A375 (cell line): ENCODE data around the gene CHRNB4. TPM values are rescaled to one million over a fixed set of nuclear protein-coding genes. Genes with fewer than 3 reads are reported as not detected.

Experiments
- small RNA-seq: library from RNA; depleted of rRNA; stranded (forward); fragments of <200 nt; gene quantifications from one replicate; pipeline ENCODE3, GENCODE V24; 2014
- total RNA-seq: library from RNA; depleted of rRNA; stranded (reverse); fragments of >200 nt; shearing (Covaris generic); gene quantifications from 2 replicates; pipeline ENCODE4 v1.2.3, GENCODE V29; 2014; rRNA removed

CHRNB4 gene
- not detected in 2 replicates for total RNA-seq

GRCh38 chr15:78641102-78641748 is at the start of gene CHRNB4:
Gene CHRNB4 (minus strand): TSS chr15:78641210. CDS start chr15:78641133, 77 bp downstream.

DNA sequence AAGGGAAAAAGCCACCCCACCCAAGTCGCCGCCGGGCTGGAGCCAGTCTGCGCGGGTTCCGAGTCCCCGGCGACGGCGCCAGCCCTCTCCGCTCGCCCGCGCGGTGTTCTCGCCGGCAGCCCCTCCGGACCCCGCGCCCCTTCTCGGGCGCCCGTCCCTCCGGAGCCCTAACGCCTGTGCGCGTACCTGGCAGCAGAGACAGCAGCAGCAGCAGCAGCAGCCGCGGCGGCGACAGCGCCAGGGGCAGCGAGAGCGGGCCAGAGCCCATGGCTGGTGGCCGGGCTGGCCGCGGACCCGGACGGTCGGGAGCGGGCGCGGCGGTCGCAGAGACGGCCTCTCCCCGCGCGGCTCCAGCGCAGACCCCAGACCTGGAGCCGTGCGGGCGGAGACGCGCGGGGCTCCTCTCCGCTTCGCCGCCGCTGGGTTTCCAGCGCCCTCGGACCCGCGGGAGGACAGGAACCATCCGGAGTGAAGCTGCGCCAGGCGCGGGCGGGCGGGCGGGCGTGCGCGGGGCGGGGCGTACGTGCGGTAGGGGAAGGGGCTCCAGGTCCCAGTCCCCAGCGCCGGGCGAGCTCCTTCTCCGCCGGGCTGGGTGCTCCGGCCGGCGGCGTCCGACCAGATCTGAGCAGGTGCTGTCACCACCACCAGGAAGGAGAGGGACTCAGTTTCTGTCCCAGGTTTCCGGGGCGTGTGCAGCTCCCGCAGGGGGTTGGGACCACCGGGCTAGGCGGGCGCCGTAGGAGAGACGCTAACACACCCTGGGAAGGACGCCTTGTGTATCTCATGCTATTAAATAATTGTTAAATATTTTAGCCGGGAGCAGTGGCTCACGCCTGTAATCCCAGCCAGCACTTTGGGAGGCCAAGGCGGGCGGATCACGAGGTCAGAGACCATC is 20.2 kb downstream of the CHRNB4 start, which contains the start of gene CHRNA3:
Gene CHRNA3, minus strand, starts transcription at position 470 of the 895 bp plus-strand sequence. Its CDS starts 202 bp downstream, at position 268.

Small RNA genes lying within 50 kb of the gene (small RNA-seq; reads per million reads assigned to genes)
- gene AC067863.2: not detected

Other genes starting within 250 kb of the CHRNB4 start
- 12.9 and 13.5 TPM in 2 replicates for gene IREB2, start 203.0 kb downstream of the CHRNB4 start, total RNA-seq
- gene HYKK, start 133.6 kb downstream of the CHRNB4 start, total RNA-seq: 0.98 and 3.7 TPM in 2 replicates
- gene PSMA4, start 100.8 kb downstream of the CHRNB4 start, total RNA-seq: 169 and 183 TPM in 2 replicates
- gene CHRNA5, start 75.7 kb downstream of the CHRNB4 start, total RNA-seq: 2.8 and 8.1 TPM in 2 replicates
- not detected in 2 replicates for gene CHRNA3, start 20.2 kb downstream of the CHRNB4 start, total RNA-seq
- gene ADAMTS7, start 170.3 kb upstream of the CHRNB4 start, total RNA-seq: 2.0 and 2.3 TPM in 2 replicates
- gene MORF4L1, start 231.7 kb upstream of the CHRNB4 start, total RNA-seq: 327 and 361 TPM in 2 replicates